Type B pancreatic cell (in vitro differentiated cells): Measurements from ENCODE around the gene RGS9. TPM values are rescaled to one million over a fixed set of nuclear protein-coding genes. Genes with fewer than 3 reads are reported as not detected.
"Not testable (repeated sequence)": the region's sequence is repeated elsewhere in the genome, so short reads cannot be mapped to it uniquely, and the experiment has no call there.

Source experiments
- DNase-seq: peaks from one replicate; pipeline ENCODE4 v3.0.0; 2021; ENCODE audit warnings: mixed read lengths; ENCODE audit not compliant: unreplicated experiment; ENCODE audit errors: extremely low spot score
- H3K27ac Mint-ChIP-seq: 2 replicates; pipeline ENCODE4 v1.8.0; 2021; ENCODE audit warnings: mild to moderate bottlenecking, mixed read lengths
- H3K27me3 Mint-ChIP-seq: 2 replicates; pipeline ENCODE4 v1.8.0; 2021; ENCODE audit warnings: mixed read lengths
- H3K36me3 Mint-ChIP-seq: 2 replicates; pipeline ENCODE4 v1.8.0; 2021; ENCODE audit warnings: mixed read lengths
- H3K4me1 Mint-ChIP-seq: one replicate; pipeline ENCODE4 v1.8.0; 2021; ENCODE audit warnings: mixed read lengths; ENCODE audit not compliant: unreplicated experiment
- H3K4me3 Mint-ChIP-seq: 2 replicates; pipeline ENCODE4 v1.8.0; 2021; ENCODE audit warnings: mild to moderate bottlenecking, mixed read lengths
- H3K9me3 Mint-ChIP-seq: 2 replicates; pipeline ENCODE4 v1.8.0; 2021; ENCODE audit warnings: mixed read lengths
- CTCF ChIP-seq: fragments of 200-600 bp; sonication (generic); conservative IDR thresholded peaks from 2 replicates; pipeline ENCODE4 v1.5.0; 2021; ENCODE audit warnings: antibody characterized with exemption, mild to moderate bottlenecking
- total RNA-seq: library from RNA; stranded (reverse); gene quantifications from 2 replicates; pipeline ENCODE4 v1.2.1, GENCODE V29; 2021; ENCODE audit warnings: low replicate concordance

The RGS9 gene
- total RNA-seq, 1 donor from 2014 or later, result 5.5 TPM

GRCh38 chr17:65104973-65105372 is 32.2 kb upstream of the RGS9 start:
- no peak overlapping the region for H3K4me3 Mint-ChIP-seq
- H3K36me3 Mint-ChIP-seq, result no peaks in the 10 kb centered on the region
- no peak for TF ChIP-seq CTCF
- no peak overlapping the region for H3K27ac Mint-ChIP-seq
- H3K9me3 Mint-ChIP-seq, result no peaks in the 10 kb centered on the region
- H3K4me1 Mint-ChIP-seq, result peaks cover 18% of the 10 kb centered on the region
- no peaks in the 10 kb centered on the region for H3K27me3 Mint-ChIP-seq
- no peak for DNase-seq

GRCh38 chr17:65108152-65108551 is 29.0 kb upstream of the RGS9 start:
- Mint-ChIP-seq H3K36me3 (no peaks in the 10 kb centered on the region), H3K4me1 (peaks cover 14% of the 10 kb centered on the region), H3K27ac (no peak overlapping the region), H3K9me3 (no peaks in the 10 kb centered on the region), H3K4me3 (no peak overlapping the region), H3K27me3 (no peaks in the 10 kb centered on the region)
- no peak for DNase-seq
- TF ChIP-seq CTCF, result no peak

GRCh38 chr17:65109543-65109942 is 27.6 kb upstream of the RGS9 start:
- TF ChIP-seq CTCF, result no peak
- H3K9me3 Mint-ChIP-seq, result no peaks in the 10 kb centered on the region
- no peaks in the 10 kb centered on the region for H3K36me3 Mint-ChIP-seq
- H3K27ac Mint-ChIP-seq, result no peak overlapping the region
- H3K27me3 Mint-ChIP-seq, result no peaks in the 10 kb centered on the region
- no peak for DNase-seq
- no peak overlapping the region for H3K4me3 Mint-ChIP-seq
- H3K4me1 Mint-ChIP-seq, result peaks cover 6% of the 10 kb centered on the region

- DNase-seq, result no peak
- Mint-ChIP-seq H3K4me1 (peaks cover under 1% of the 10 kb centered on the region), H3K36me3 (no peaks in the 10 kb centered on the region), H3K9me3 (no peaks in the 10 kb centered on the region), H3K4me3 (peak overlapping the region; percentile 4), H3K27me3 (no peaks in the 10 kb centered on the region), H3K27ac (peak overlapping the region; percentile 32)
- TF ChIP-seq CTCF, result no peak
Measured at GRCh38 chr17:65109990-65110680, 27.0 kb upstream of the RGS9 start.

GRCh38 chr17:65115839-65116238 is 21.3 kb upstream of the RGS9 start:
- H3K27ac Mint-ChIP-seq, result no peak overlapping the region
- no peaks in the 10 kb centered on the region for H3K36me3 Mint-ChIP-seq
- H3K4me3 Mint-ChIP-seq, result no peak overlapping the region
- H3K4me1 Mint-ChIP-seq, result no peaks in the 10 kb centered on the region
- DNase-seq, result no peak
- H3K27me3 Mint-ChIP-seq, result peaks cover 9% of the 10 kb centered on the region
- H3K9me3 Mint-ChIP-seq, result no peaks in the 10 kb centered on the region
- TF ChIP-seq CTCF, result no peak

- DNase-seq, H3K36me3 Mint-ChIP-seq, H3K9me3 Mint-ChIP-seq: not testable (repeated sequence)
Measured at GRCh38 chr17:65116515-65116914, 20.7 kb upstream of the RGS9 start.

More at GRCh38 chr17:65116515-65116914, 20.7 kb upstream of the RGS9 start:
- not testable (repeated sequence) for H3K4me3 Mint-ChIP-seq, H3K27ac Mint-ChIP-seq, H3K4me1 Mint-ChIP-seq, H3K27me3 Mint-ChIP-seq
